HL-60 (cell line): ENCODE results near the gene SUN2.
A peak's percentile ranks its signal among the peaks of the same experiment; 100 is the strongest.

Experiments
- DNase-seq, 2 experiments: peaks; one replicate each; pipeline ENCODE4 v3.0.0-alpha.2; 2010 to 2020; ENCODE audit warnings: low read depth in 1 of 2, low spot score in 1 of 2
- H3K27ac ChIP-seq: fragments of 250-450 bp; sonication (Bioruptor Pico); replicated peaks from 2 replicates; pipeline ENCODE4 v1.5.1; 2020; ENCODE audit warnings: mild to moderate bottlenecking, moderate library complexity
- H3K27me3 ChIP-seq: fragments of 250-450 bp; sonication (Bioruptor Pico); 2 replicates; pipeline ENCODE4 v1.5.1; 2021; ENCODE audit warnings: mild to moderate bottlenecking, moderate library complexity; ENCODE audit not compliant: insufficient read depth, poor library complexity, severe bottlenecking
- H3K4me3 ChIP-seq: replicated peaks from 2 replicates; pipeline ENCODE4 v1.5.1; 2011; ENCODE audit warnings: mild to moderate bottlenecking, control low read depth, low read length; ENCODE audit not compliant: insufficient read depth
- CTCF ChIP-seq: IDR thresholded peaks from one replicate; pipeline ENCODE4 v1.5.1; 2011; ENCODE audit warnings: low read length, control low read depth, inconsistent platforms; ENCODE audit not compliant: insufficient read depth
- GABPA ChIP-seq: IDR thresholded peaks from 2 replicates; pipeline ENCODE4 v1.6.1; 2012; ENCODE audit warnings: low read depth
- POLR2AphosphoS5 ChIP-seq: IDR thresholded peaks from 2 replicates; pipeline ENCODE4 v1.6.1; 2012; ENCODE audit warnings: low read depth
- REST ChIP-seq: IDR thresholded peaks from 2 replicates; pipeline ENCODE4 v1.6.1; 2012; ENCODE audit warnings: low read depth; ENCODE audit not compliant: insufficient replicate concordance
- SPI1 ChIP-seq: IDR thresholded peaks from 2 replicates; pipeline ENCODE4 v1.6.1; 2012; ENCODE audit warnings: low read depth, mild to moderate bottlenecking, borderline replicate concordance

Gene SUN2

GRCh38 chr22:38716271-38716670 lies 39.5 kb downstream of the SUN2 start:
- TF ChIP-seq CTCF (no peak), REST (no peak), GABPA (no peak), SPI1 (no peak), POLR2AphosphoS5 (no peak)
- no peaks in the 10 kb centered on the region for H3K27me3 ChIP-seq
- H3K4me3 ChIP-seq: no peak overlapping the region
- no peak for DNase-seq
- H3K27ac ChIP-seq: no peak overlapping the region

GRCh38 chr22:38715852-38716251 lies 39.9 kb downstream of the SUN2 start:
- TF ChIP-seq GABPA (no peak), REST (no peak), SPI1 (no peak), POLR2AphosphoS5 (no peak), CTCF (no peak)

GRCh38 chr22:38715176-38715764 lies 40.5 kb downstream of the SUN2 start:
- Histone ChIP-seq H3K4me3 (no peak overlapping the region), H3K27ac (no peak overlapping the region), H3K27me3 (no peaks in the 10 kb centered on the region)
- TF ChIP-seq REST (no peak), POLR2AphosphoS5 (no peak), SPI1 (no peak), GABPA (no peak), CTCF (no peak)
- peak in 1 of 2 experiments; percentile 61 for DNase-seq

More at GRCh38 chr22:38715852-38716251, 39.9 kb downstream of the SUN2 start:
- H3K27me3 ChIP-seq: no peaks in the 10 kb centered on the region
- DNase-seq: no peak
- no peak overlapping the region for H3K4me3 ChIP-seq
- H3K27ac ChIP-seq: no peak overlapping the region
